GM10266 (cell line): ENCODE results near the gene FOXN4.
A peak's percentile ranks its signal among the peaks of the same experiment; 100 is the strongest.
"Not testable (repeated sequence)": the region's sequence is repeated elsewhere in the genome, so short reads cannot be mapped to it uniquely, and the experiment has no call there.

Source experiments
- DNase-seq: peaks from one replicate; pipeline ENCODE4 v3.0.0; 2012; ENCODE audit errors: extremely low spot score
- TF ChIP-seq, protein P1 (sequence below): IDR thresholded peaks from 2 replicates; pipeline ENCODE4 v1.5.1; 2012; ENCODE audit warnings: mild to moderate bottlenecking, low read depth; ENCODE audit not compliant: control insufficient read depth, insufficient read depth; ENCODE audit errors: missing control alignments

FOXN4 gene

DNA sequence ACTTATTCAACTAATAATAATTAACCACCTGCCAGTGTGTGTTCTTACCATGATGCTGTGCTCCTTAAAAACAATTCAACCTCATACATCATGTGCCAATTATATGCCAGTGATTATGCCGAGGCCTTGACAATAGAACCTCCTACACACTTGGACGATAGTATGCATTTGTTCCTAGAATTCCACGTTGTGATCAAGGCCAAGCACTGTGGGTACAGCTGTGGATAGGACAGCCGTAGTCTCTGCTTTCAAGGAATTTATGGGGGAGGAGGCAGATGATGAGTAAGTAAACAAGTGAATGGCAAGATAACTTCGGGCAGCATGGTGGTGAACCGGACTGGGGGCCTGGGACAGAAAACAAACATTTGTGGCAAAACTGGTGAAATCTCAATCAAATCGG, 20.6 kb upstream of the FOXN4 start:
- DNase-seq: no peak
- TF ChIP-seq, protein P1, sequence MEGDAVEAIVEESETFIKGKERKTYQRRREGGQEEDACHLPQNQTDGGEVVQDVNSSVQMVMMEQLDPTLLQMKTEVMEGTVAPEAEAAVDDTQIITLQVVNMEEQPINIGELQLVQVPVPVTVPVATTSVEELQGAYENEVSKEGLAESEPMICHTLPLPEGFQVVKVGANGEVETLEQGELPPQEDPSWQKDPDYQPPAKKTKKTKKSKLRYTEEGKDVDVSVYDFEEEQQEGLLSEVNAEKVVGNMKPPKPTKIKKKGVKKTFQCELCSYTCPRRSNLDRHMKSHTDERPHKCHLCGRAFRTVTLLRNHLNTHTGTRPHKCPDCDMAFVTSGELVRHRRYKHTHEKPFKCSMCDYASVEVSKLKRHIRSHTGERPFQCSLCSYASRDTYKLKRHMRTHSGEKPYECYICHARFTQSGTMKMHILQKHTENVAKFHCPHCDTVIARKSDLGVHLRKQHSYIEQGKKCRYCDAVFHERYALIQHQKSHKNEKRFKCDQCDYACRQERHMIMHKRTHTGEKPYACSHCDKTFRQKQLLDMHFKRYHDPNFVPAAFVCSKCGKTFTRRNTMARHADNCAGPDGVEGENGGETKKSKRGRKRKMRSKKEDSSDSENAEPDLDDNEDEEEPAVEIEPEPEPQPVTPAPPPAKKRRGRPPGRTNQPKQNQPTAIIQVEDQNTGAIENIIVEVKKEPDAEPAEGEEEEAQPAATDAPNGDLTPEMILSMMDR: no peak

DNA sequence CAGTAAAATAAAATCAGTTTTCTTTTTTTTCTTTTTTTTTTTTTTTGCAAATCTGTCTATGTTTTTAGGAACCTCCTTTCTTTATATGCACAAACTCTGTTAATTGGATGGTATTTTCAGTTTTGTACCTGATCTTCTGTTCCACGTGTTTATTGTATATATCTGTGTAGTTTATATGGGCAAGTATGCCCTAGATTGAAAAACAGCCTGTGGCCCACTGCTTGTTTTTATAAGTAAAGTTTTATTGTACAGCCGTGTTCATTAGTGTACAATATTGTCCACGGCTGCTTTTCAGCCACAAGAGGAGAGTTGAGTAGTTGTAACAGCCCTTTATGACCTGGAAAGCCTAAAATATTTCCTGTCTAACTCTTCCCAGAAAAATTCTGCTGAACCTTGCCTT, 19.9 kb upstream of the FOXN4 start:
- TF ChIP-seq, protein P1: no peak
- no peak for DNase-seq

DNA sequence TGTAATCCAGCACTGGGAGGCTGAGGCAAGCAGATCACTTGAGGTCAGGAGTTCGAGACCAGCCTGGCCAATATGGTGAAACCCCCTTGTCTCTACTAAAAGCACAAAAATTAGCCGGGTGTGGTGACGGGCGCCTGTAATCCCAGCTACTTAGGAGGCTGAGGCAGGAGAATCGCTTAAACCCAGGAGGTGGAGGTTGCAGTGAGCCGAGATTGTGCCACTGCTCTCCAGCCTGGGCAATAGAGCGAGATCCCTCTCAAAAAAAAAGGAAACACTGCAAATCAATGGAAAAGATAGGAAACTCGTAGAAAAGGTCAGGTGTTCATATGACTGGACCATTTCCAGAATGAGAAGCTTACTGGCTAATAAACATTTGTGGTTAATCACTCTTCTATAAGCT, 12.2 kb upstream of the FOXN4 start:
- DNase-seq: not testable (repeated sequence)

GRCh38 chr12:109310247-109311125, 1.4 kb upstream of the FOXN4 start:
- TF ChIP-seq, protein P1: no peak
- DNase-seq: peak; percentile 34

DNA sequence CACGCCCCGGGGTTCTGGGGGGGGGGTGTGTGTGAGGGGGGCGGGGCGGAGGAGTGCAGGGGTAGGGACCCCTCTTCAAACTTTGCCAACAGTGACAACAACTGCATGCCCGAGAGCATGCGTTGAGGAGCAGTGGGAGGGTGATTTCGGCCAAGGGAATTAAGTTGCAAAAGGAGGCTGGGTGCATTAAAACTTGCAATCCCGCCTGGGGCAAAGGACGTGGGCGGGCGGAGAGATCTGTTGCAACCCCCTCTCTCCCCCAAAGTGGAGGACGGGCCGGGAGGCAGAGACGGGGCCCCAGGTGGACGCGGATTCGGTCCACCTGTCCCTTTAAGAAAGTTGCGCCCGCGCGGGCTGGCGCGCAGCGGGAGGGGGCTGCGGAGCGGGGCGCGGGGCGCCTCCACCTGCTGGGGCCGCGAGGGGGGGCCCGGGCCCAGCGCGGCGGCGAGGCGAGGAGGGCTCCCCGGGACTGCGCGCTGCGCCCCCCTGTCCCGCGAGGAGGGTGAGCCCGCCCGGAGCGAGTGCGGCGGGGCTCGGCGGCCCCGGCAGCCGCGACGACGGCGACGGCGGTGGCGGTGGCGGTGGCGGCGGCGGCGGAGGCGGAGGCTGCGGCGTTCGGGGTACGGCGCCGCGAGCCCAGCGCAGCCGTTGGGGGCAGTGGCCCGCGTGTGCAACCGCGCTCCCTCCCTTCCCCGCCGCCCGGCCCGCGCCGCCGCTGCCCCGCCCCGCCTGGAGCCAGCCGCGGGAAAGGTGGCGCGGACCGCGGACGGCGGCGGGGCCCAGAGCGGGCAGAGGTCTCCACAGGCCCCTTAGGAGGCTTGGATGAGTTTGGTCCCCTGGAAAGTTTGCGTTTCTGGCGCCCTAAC, 530 bp upstream of the FOXN4 start:
- TF ChIP-seq, protein P1: no peak
- peak; percentile 42 for DNase-seq

DNA sequence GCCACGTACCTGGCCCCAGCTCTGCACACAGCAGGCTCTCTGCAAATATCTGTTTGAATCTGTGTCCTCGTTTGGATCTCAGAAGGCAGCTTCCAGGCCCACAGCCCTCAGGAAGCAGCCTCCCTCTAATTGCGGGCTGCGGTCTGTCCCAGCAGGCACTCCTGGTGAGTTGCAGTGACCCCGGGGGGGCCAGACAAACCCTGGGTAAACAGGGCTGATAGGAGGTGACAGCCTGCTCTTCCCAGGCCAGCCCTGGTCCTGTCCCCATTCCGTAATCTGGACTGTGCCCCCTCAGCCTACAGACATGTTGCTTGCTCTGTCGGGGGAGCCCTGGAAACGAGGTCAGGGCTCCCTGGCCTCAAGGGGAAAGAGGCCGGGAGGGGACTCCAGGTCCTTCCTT, 2.0 kb downstream of the FOXN4 start:
- DNase-seq: no peak
- TF ChIP-seq, protein P1: no peak

- TF ChIP-seq, protein P1: no peak
- DNase-seq: no peak
These were observed 3.5 kb downstream of the FOXN4 start for GRCh38 chr12:109305547-109305946.
